Liver (tissue), 3 donors: Measurements from ENCODE around the gene MARCHF11.

Source experiments
- ATF3 ChIP-seq: IDR thresholded peaks from 2 replicates; pipeline ENCODE4 v1.6.1; 2016; ENCODE audit warnings: antibody characterized with exemption
- CTCF ChIP-seq: fragments of 150-350 bp; IDR thresholded peaks from 2 replicates; pipeline ENCODE4 v1.5.1; 2017; ENCODE audit warnings: improper control_type of control experiment, low read depth, low read length; ENCODE audit not compliant: missing input control
- EGR1 ChIP-seq, 2 donors: IDR thresholded peaks; 2 replicates each; pipeline ENCODE4 v1.6.1; 2016 to 2018; ENCODE audit warnings: antibody characterized with exemption in 2 of 2, low read depth in 2 of 2
- GABPA ChIP-seq, 2 donors: IDR thresholded peaks in 1 of 2; conservative IDR thresholded peaks in 1 of 2; 2 replicates each; pipeline ENCODE4 v1.6.1; 2016; ENCODE audit warnings: antibody characterized with exemption in 2 of 2, mild to moderate bottlenecking in 1 of 2, moderate library complexity in 1 of 2
- HNF4A ChIP-seq, 2 donors: conservative IDR thresholded peaks; 2 replicates each; pipeline ENCODE4 v1.6.1; 2016; ENCODE audit warnings: antibody characterized with exemption in 2 of 2, mild to moderate bottlenecking in 2 of 2
- JUND ChIP-seq, 2 donors: IDR thresholded peaks; 2 replicates each; pipeline ENCODE4 v1.6.1; 2016; ENCODE audit warnings: antibody characterized with exemption in 2 of 2
- MAX ChIP-seq: IDR thresholded peaks from 2 replicates; pipeline ENCODE4 v1.6.1; 2016; ENCODE audit warnings: antibody characterized with exemption
- NR2F2 ChIP-seq: IDR thresholded peaks from 2 replicates; pipeline ENCODE4 v1.6.1; 2016; ENCODE audit warnings: antibody characterized with exemption
- RAD21 ChIP-seq, 2 donors: IDR thresholded peaks; 2 replicates each; pipeline ENCODE4 v1.6.1; 2016; ENCODE audit warnings: antibody characterized with exemption in 2 of 2, mild to moderate bottlenecking in 2 of 2
- TAF1 ChIP-seq: conservative IDR thresholded peaks from 2 replicates; pipeline ENCODE4 v1.6.1; 2016; ENCODE audit warnings: antibody characterized with exemption, mild to moderate bottlenecking
- YY1 ChIP-seq: IDR thresholded peaks from 2 replicates; pipeline ENCODE4 v1.6.1; 2016; ENCODE audit warnings: antibody characterized with exemption, mild to moderate bottlenecking
- donor health status: healthy.
- donor health status: healthy.

GRCh38 chr5:16051246-16051755 lies 128.3 kb downstream of the MARCHF11 start:
- TF ChIP-seq CTCF (no peak), HNF4A (conservative IDR thresholded peaks at IDR 0.05) (no peak), EGR1 (IDR thresholded peaks at IDR 0.05; ENCODE audit: low read depth in 2 of 2) (no peak), JUND (IDR thresholded peaks at IDR 0.05) (no peak), TAF1 (no peak), MAX (no peak), GABPA (IDR thresholded peaks at IDR 0.05 in 1 of 2, conservative IDR thresholded peaks at IDR 0.05 in 1 of 2) (no peak), RAD21 (IDR thresholded peaks at IDR 0.05) (no peak), NR2F2 (no peak), ATF3 (no peak), YY1 (no peak)
